Endothelial cell of umbilical vein (primary cell): Measurements from ENCODE around the gene NUSAP1. TPM values are rescaled to one million over a fixed set of nuclear protein-coding genes. Genes with fewer than 3 reads are reported as not detected.

Source experiments
- BruUV-seq: library from RNA; stranded (reverse); fragments of 400-500 nt; replicated peaks from 2 replicates; lab custom pipeline; 2021; lab: Mats Ljungman, UMichigan
- CTCF ChIA-PET: fragments of 300-600, 350-600 bp; sonication (Branson Sonifier 250); formaldehyde crosslinking; loops from one replicate; lab custom pipeline; 2021; ENCODE audit warnings: antibody characterized with exemption, inconsistent platforms; lab: Charles Lee
- POLR2A ChIA-PET: fragments of 300-600, 350-600 bp; sonication (Branson Sonifier 250); formaldehyde crosslinking; loops from one replicate; lab custom pipeline; 2021; ENCODE audit warnings: antibody characterized with exemption, inconsistent platforms; lab: Charles Lee
- DNase-seq: peaks from one replicate; pipeline ENCODE4 v3.0.0-alpha.2; 2011; ENCODE audit warnings: low read depth, low spot score
- FAIRE-seq: peaks from 2 replicates; lab custom pipeline; 2011; peaks lifted over from hg19 to GRCh38; lab: Jason Lieb, UNC
- H2AFZ ChIP-seq: 2 replicates; pipeline ENCODE4 v1.6.0; 2012; ENCODE audit warnings: low read depth, low read length, control low read depth, inconsistent platforms
- H3K27ac ChIP-seq: 2 replicates; pipeline ENCODE4 v1.5.1; 2011; ENCODE audit warnings: low read depth, mild to moderate bottlenecking, control low read depth, low read length, moderate library complexity; ENCODE audit not compliant: insufficient read depth
- H3K27me3 ChIP-seq, 2 experiments: 2 replicates each; pipeline versions ENCODE4 v1.6.0 to v1.6.1; 2011; ENCODE audit warnings: low read length in 2 of 2, mixed read lengths in 1 of 2; ENCODE audit not compliant: control insufficient read depth in 2 of 2, insufficient read depth in 2 of 2
- H3K36me3 ChIP-seq, 2 experiments: 2 replicates in 1 of 2; 3 replicates in 1 of 2; pipeline ENCODE4 v1.5.1; 2011; ENCODE audit warnings: low read length in 2 of 2, mild to moderate bottlenecking in 1 of 2, moderate library complexity in 1 of 2; ENCODE audit not compliant: control insufficient read depth in 2 of 2, insufficient read depth in 2 of 2; ENCODE audit errors: extremely low read depth in 1 of 2
- H3K4me1 ChIP-seq: 3 replicates; pipeline ENCODE4 v1.5.1; 2011; ENCODE audit warnings: mild to moderate bottlenecking, low read length; ENCODE audit not compliant: control insufficient read depth, insufficient read depth; ENCODE audit errors: extremely low read depth
- H3K4me2 ChIP-seq: 2 replicates; pipeline ENCODE4 v1.6.1; 2011; ENCODE audit warnings: low read length, control low read depth, mixed read lengths; ENCODE audit not compliant: insufficient read depth
- H3K4me3 ChIP-seq, 3 experiments: fragments of 200-600 bp in 1 of 3; sonication (generic), shearing (Covaris generic) in 1 of 3; replicated peaks in 1 of 3; 2 replicates each; pipeline ENCODE4 v1.5.1; 2011 to 2016; ENCODE audit warnings: control low read depth in 3 of 3, low read length in 3 of 3, mild to moderate bottlenecking in 2 of 3, inconsistent platforms in 1 of 3, low read depth in 1 of 3, moderate library complexity in 1 of 3; ENCODE audit not compliant: insufficient read depth in 1 of 3
- H3K79me2 ChIP-seq: 2 replicates; pipeline ENCODE4 v1.6.0; 2012; ENCODE audit warnings: low read length, inconsistent platforms; ENCODE audit not compliant: control insufficient read depth, insufficient read depth
- H3K9ac ChIP-seq: replicated peaks from 2 replicates; pipeline ENCODE3; 2011; ENCODE audit warnings: low read length, control low read depth; ENCODE audit not compliant: insufficient read depth; ENCODE audit errors: extremely low read depth
- H3K9me1 ChIP-seq: replicated peaks from 3 replicates; pipeline ENCODE4 v1.6.0; 2011; ENCODE audit warnings: mild to moderate bottlenecking, low read length; ENCODE audit not compliant: control insufficient read depth, insufficient read depth; ENCODE audit errors: extremely low read depth
- H3K9me3 ChIP-seq: replicated peaks from 2 replicates; pipeline ENCODE4 v1.5.1; 2012; ENCODE audit warnings: low read length, inconsistent platforms; ENCODE audit not compliant: control insufficient read depth, insufficient read depth
- H4K20me1 ChIP-seq: replicated peaks from 2 replicates; pipeline ENCODE3; 2011; ENCODE audit warnings: mild to moderate bottlenecking, low read length; ENCODE audit not compliant: control insufficient read depth, insufficient read depth; ENCODE audit errors: extremely low read depth
- CTCF ChIP-seq, 2 donors: IDR thresholded peaks; 1 replicate in 1 of 2; 2 replicates in 1 of 2; pipeline ENCODE4 v1.5.1; 2011; ENCODE audit warnings: low read length in 2 of 2, mild to moderate bottlenecking in 2 of 2, moderate library complexity in 2 of 2, control low read depth in 1 of 2, inconsistent platforms in 1 of 2, low read depth in 1 of 2; ENCODE audit not compliant: insufficient read depth in 1 of 2; ENCODE audit errors: extremely low read depth in 1 of 2
- EZH2 ChIP-seq: IDR thresholded peaks from 2 replicates; pipeline ENCODE4 v1.6.1; 2012; ENCODE audit warnings: borderline replicate concordance, low read depth, mild to moderate bottlenecking, moderate library complexity, low read length, inconsistent platforms; ENCODE audit not compliant: severe bottlenecking
- FOS ChIP-seq: IDR thresholded peaks from 2 replicates; pipeline ENCODE4 v1.6.1; 2011; ENCODE audit warnings: mild to moderate bottlenecking, low read length, moderate library complexity, borderline replicate concordance; ENCODE audit not compliant: insufficient read depth
- GATA2 ChIP-seq: IDR thresholded peaks from 2 replicates; pipeline ENCODE4 v1.7.0; 2011; ENCODE audit warnings: low read depth, mild to moderate bottlenecking, moderate library complexity, mixed read lengths, low read length; ENCODE audit not compliant: insufficient read length, insufficient read depth
- JUN ChIP-seq: IDR thresholded peaks from 2 replicates; pipeline ENCODE4 v1.6.1; 2011; ENCODE audit warnings: borderline replicate concordance, low read depth; ENCODE audit not compliant: insufficient read length, insufficient read depth
- MAX ChIP-seq: IDR thresholded peaks from 2 replicates; pipeline ENCODE4 v1.6.1; 2011; ENCODE audit not compliant: insufficient read depth, insufficient read length
- MYC ChIP-seq: IDR thresholded peaks from one replicate; pipeline ENCODE4 v1.6.1; 2011; ENCODE audit warnings: mild to moderate bottlenecking, low read depth, low read length
- POLR2A ChIP-seq: IDR thresholded peaks from 2 replicates; pipeline ENCODE4 v1.6.1; 2012; ENCODE audit warnings: low read depth, mild to moderate bottlenecking, control low read depth, low read length
- POLR2AphosphoS5 ChIP-seq: IDR thresholded peaks from 2 replicates; pipeline ENCODE4 v1.6.1; 2012; ENCODE audit warnings: low read depth, mild to moderate bottlenecking, control low read depth, low read length, moderate library complexity; ENCODE audit not compliant: insufficient read depth
- dilution Hi-C: fragments of 300-500 bp; cut with MboI; formaldehyde crosslinking; loops from one replicate; pipeline ENCODE4 v1.15.0; 2019; ENCODE audit warnings: low sequenced_read_pairs; ENCODE audit not compliant: extremely low pct_ligation_motif_present
- intact Hi-C: fragments of 100-400 bp; cut with micrococcal nuclease; formaldehyde crosslinking; loops from one replicate; pipeline ENCODE4 v1.10.0; 2022
- polyA plus RNA-seq, 4 experiments: library from polyadenylated mRNA; depleted of rRNA in 3 of 4; stranded (reverse) in 3 of 4; unstranded in 1 of 4; fragments of >200 nt; gene quantifications; 2 replicates each; pipeline versions ENCODE4 v1.2.1 to v1.2.3, GENCODE V29; 2011 to 2012; ENCODE audit warnings: missing spikeins in 1 of 4
- total RNA-seq: library from RNA; stranded (reverse); gene quantifications from 2 replicates; pipeline ENCODE4 v1.2.3, GENCODE V29; 2021

NUSAP1 gene
- total and polyA plus RNA-seq, 2 donors (not counting 3 experiments of a cell fraction or from before 2014, with no cell fraction given) = 43.0 to 109 TPM

- Histone ChIP-seq H3K4me3 (no peak overlapping the region), H3K9ac (no peak overlapping the region), H3K79me2 (no peaks in the 10 kb centered on the region), H2AFZ (no peak overlapping the region), H3K4me1 (peaks cover 6% of the 10 kb centered on the region), H3K9me3 (no peaks in the 10 kb centered on the region), H3K27me3 (no peaks in the 10 kb centered on the region), H3K9me1 (no peaks in the 10 kb centered on the region), H3K27ac (no peak overlapping the region), H3K36me3 (peaks cover 2 to 9% of the 10 kb centered on the region in 2 experiments), H4K20me1 (no peaks in the 10 kb centered on the region), H3K4me2 (no peak overlapping the region)
- FAIRE-seq = no peak
- POLR2A ChIA-PET = no interaction called here
- CTCF ChIA-PET = no interaction called here
- dilution Hi-C loops (no loop called here), intact Hi-C loops (no loop called here)
- BruUV-seq = no TSS peak
- DNase-seq = no peak
- TF ChIP-seq POLR2AphosphoS5 = no peak
- TF ChIP-seq POLR2A = no peak
- no peak for TF ChIP-seq MAX
- no peak for TF ChIP-seq JUN
- TF ChIP-seq GATA2 = no peak
- no peak for TF ChIP-seq EZH2
Measured at GRCh38 chr15:41392659-41393058, 60.0 kb downstream of the NUSAP1 start.

- CTCF ChIA-PET = no interaction called here
- Histone ChIP-seq H3K9ac (no peak overlapping the region), H3K36me3 (peaks cover 2 to 9% of the 10 kb centered on the region in 2 experiments), H3K4me3 (no peak overlapping the region), H3K27ac (no peak overlapping the region), H3K79me2 (no peaks in the 10 kb centered on the region), H3K9me3 (no peaks in the 10 kb centered on the region), H3K4me2 (no peak overlapping the region), H2AFZ (no peak overlapping the region), H3K9me1 (no peaks in the 10 kb centered on the region), H3K27me3 (no peaks in the 10 kb centered on the region), H4K20me1 (no peaks in the 10 kb centered on the region), H3K4me1 (peaks cover 6% of the 10 kb centered on the region)
- DNase-seq = peak; percentile 9
- no TSS peak for BruUV-seq
- TF ChIP-seq POLR2A = no peak
- peak; percentile 63 for TF ChIP-seq FOS
- no peak for TF ChIP-seq MYC
- no peak for TF ChIP-seq POLR2AphosphoS5
- peak; percentile 13 for TF ChIP-seq JUN
- TF ChIP-seq EZH2 = no peak
- TF ChIP-seq GATA2 = no peak
- TF ChIP-seq MAX = no peak
- no peak for TF ChIP-seq CTCF (IDR thresholded peaks at IDR 0.05; ENCODE audit: extremely low read depth in 1 of 2, insufficient read depth in 1 of 2, low read depth in 1 of 2, low read length in 2 of 2)
- POLR2A ChIA-PET = no interaction called here
- intact Hi-C loops = no loop called here
- dilution Hi-C loops = no loop called here
- FAIRE-seq = peak; percentile 35
Measured at GRCh38 chr15:41394924-41395323, 62.2 kb downstream of the NUSAP1 start.
